WTC11 (cell line): ENCODE data around the gene PLA2G2D.

ENCODE experiments used
- CREB1 ChIP-seq: sonication (generic); formaldehyde crosslinking; IDR thresholded peaks from 2 replicates; pipeline ENCODE4 v1.8.0; 2023; ENCODE audit warnings: mild to moderate bottlenecking, missing genetic modification reagents
- FOXJ3 ChIP-seq: sonication (generic); formaldehyde crosslinking; IDR thresholded peaks from 2 replicates; pipeline ENCODE4 v1.9.0; 2021; ENCODE audit warnings: missing genetic modification reagents, mild to moderate bottlenecking, borderline replicate concordance
- GABPB1 ChIP-seq: sonication (generic); formaldehyde crosslinking; IDR thresholded peaks from 2 replicates; pipeline ENCODE4 v1.8.1; 2023; ENCODE audit warnings: mild to moderate bottlenecking, missing genetic modification reagents
- NFYB ChIP-seq: sonication (generic); formaldehyde crosslinking; conservative IDR thresholded peaks from 2 replicates; pipeline ENCODE4 v1.8.0; 2022; ENCODE audit warnings: low read depth, missing genetic modification reagents
- TF ChIP-seq, protein P1 (sequence below): sonication (generic); formaldehyde crosslinking; IDR thresholded peaks from 2 replicates; pipeline ENCODE4 v1.8.0; 2022; ENCODE audit warnings: mild to moderate bottlenecking, missing genetic modification reagents
- TF ChIP-seq, protein P2 (sequence below): sonication (generic); formaldehyde crosslinking; IDR thresholded peaks from 2 replicates; pipeline ENCODE4 v1.8.0; 2023; ENCODE audit warnings: missing genetic modification reagents

DNA sequence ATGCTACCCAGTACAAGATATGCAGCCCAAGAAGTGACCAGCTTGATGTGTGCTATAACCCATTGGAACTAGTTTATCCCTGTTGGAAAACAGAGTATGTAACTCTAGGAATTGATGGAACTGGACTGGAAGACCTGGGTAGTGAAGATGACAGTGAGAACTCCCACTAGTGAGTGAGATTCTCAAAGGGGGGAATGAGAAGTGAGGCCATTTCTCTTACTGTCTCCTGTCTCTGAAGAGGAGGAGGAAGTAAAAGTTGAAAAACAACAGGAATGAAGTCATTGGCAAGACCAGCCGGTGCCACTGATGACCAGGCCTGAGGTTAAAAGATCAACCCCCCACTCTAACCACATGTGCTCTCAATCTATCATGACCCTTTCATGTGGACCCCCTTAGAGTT, 40.7 kb upstream of the PLA2G2D start:
- TF ChIP-seq, protein P1, sequence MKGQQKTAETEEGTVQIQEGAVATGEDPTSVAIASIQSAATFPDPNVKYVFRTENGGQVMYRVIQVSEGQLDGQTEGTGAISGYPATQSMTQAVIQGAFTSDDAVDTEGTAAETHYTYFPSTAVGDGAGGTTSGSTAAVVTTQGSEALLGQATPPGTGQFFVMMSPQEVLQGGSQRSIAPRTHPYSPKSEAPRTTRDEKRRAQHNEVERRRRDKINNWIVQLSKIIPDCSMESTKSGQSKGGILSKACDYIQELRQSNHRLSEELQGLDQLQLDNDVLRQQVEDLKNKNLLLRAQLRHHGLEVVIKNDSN (CRISPR knock-in tag), result no peak
- TF ChIP-seq CREB1 (CRISPR knock-in tag), result no peak
- TF ChIP-seq, protein P2, sequence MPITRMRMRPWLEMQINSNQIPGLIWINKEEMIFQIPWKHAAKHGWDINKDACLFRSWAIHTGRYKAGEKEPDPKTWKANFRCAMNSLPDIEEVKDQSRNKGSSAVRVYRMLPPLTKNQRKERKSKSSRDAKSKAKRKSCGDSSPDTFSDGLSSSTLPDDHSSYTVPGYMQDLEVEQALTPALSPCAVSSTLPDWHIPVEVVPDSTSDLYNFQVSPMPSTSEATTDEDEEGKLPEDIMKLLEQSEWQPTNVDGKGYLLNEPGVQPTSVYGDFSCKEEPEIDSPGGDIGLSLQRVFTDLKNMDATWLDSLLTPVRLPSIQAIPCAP, result no peak
- no peak for TF ChIP-seq GABPB1
- no peak for TF ChIP-seq NFYB (CRISPR knock-in tag)
- TF ChIP-seq FOXJ3 (CRISPR knock-in tag), result no peak
